Activated CD8-positive, alpha-beta T cell treated with anti-CD3 and anti-CD28 coated beads, Interleukin-2, amount 10 ng/mL, durations not matched to agents 7 days and 5 days (primary cell): ENCODE results near the gene IMMP2L. TPM values are rescaled to one million over a fixed set of nuclear protein-coding genes. Genes with fewer than 3 reads are reported as not detected.

Experiments used
- ATAC-seq: fragments of 150-1000 bp; cut with Tn5 transposase; one replicate; pipeline ENCODE4 v1.10.0; 2021; ENCODE audit warnings: moderate library complexity
- CTCF ChIA-PET: fragments of 350-600 bp; sonication (Branson Sonifier 250); formaldehyde crosslinking; loops from one replicate; lab custom pipeline; 2021; ENCODE audit warnings: antibody characterized with exemption; lab: Charles Lee
- POLR2A ChIA-PET: fragments of 350-600 bp; sonication (Branson Sonifier 250); formaldehyde crosslinking; loops from one replicate; lab custom pipeline; 2021; ENCODE audit warnings: antibody characterized with exemption; lab: Charles Lee
- DNase-seq: peaks from one replicate; pipeline ENCODE4 v3.0.0-alpha.2; 2020
- H3K27ac Mint-ChIP-seq: one replicate; pipeline ENCODE4 v1.8.0; 2021; ENCODE audit warnings: mild to moderate bottlenecking, mixed read lengths
- H3K27me3 Mint-ChIP-seq: one replicate; pipeline ENCODE4 v1.8.0; 2021; ENCODE audit warnings: low read depth, mixed read lengths
- H3K36me3 Mint-ChIP-seq: one replicate; pipeline ENCODE4 v1.8.0; 2021; ENCODE audit warnings: low read depth, mixed read lengths
- H3K4me1 Mint-ChIP-seq: one replicate; pipeline ENCODE4 v1.8.0; 2021; ENCODE audit warnings: low read depth, mixed read lengths
- H3K4me3 Mint-ChIP-seq: one replicate; pipeline ENCODE4 v1.8.0; 2021; ENCODE audit warnings: mild to moderate bottlenecking, mixed read lengths
- H3K9me3 Mint-ChIP-seq: one replicate; pipeline ENCODE4 v1.8.0; 2022; ENCODE audit warnings: mixed read lengths; ENCODE audit not compliant: insufficient read depth
- total RNA-seq, 2 experiments: library from RNA; stranded (reverse); gene quantifications; one replicate each; pipeline ENCODE4 v1.2.3, GENCODE V29; 2021

IMMP2L gene
- total RNA-seq, 2 experiments from 2014 or later, result 7.1 to 9.7 TPM

- DNase-seq (no peak), ATAC-seq (no peak)
- Mint-ChIP-seq H3K27me3 (no peaks in the 10 kb centered on the region), H3K9me3 (peaks cover 14% of the 10 kb centered on the region), H3K4me3 (no peak overlapping the region), H3K27ac (no peak overlapping the region), H3K4me1 (peaks cover 24% of the 10 kb centered on the region), H3K36me3 (peaks cover 23% of the 10 kb centered on the region)
- ChIA-PET CTCF (interaction anchor here (1.2 to 1.4 kb wide), 2 partner anchors 12 to 115 kb away, joined by 3 to 5 read pairs; no protein-coding TSS in a partner anchor), POLR2A (no interaction called here)
These were observed 578.4 kb downstream of the IMMP2L start for GRCh38 chr7:110983822-110984456.

DNA sequence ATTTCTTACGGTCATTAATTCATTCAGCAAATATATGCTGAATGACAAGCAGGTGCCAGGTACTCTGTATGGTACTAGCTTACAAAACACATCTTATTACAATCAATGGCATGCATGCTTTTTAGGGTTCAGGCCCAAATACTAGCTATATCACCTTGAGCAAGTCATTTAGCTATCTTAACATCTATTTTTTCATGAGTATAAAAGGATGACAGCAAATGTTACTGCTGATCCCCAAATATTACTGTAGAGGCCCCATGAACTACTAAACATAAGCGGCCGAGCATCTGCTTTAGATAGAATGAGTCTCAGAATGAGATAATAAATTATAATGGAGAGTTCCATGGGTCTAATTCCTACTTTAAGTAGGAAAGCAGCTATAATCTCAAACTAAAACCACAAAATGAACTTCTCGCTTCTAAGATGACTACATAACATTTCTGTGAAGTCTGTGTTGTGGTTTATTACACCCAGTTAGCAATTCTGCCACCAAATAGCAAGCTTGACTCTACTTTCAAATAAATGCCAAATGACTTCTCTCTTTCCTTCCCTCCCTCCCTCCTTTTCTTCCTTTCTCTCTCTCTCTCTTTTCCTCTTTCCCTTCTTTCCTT lies 585.1 kb downstream of the IMMP2L start:
- Mint-ChIP-seq H3K4me3 (peak overlapping the region; percentile 67), H3K36me3 (peaks cover 29% of the 10 kb centered on the region), H3K27me3 (no peaks in the 10 kb centered on the region), H3K9me3 (peaks cover 13% of the 10 kb centered on the region), H3K4me1 (peaks cover 45% of the 10 kb centered on the region), H3K27ac (peak overlapping the region; percentile 87)
- ChIA-PET POLR2A (interaction anchor here (0.8 to 1.5 kb wide), 3 partner anchors 48 to 205 kb away, joined by 3 to 8 read pairs (median 3); no protein-coding TSS in a partner anchor), CTCF (interaction anchor here (0.6 to 1.6 kb wide), 7 partner anchors 11 to 122 kb away, joined by 3 to 7 read pairs (median 4); no protein-coding TSS in a partner anchor)
- ATAC-seq, result peak; percentile 88
- no peak for DNase-seq

DNA sequence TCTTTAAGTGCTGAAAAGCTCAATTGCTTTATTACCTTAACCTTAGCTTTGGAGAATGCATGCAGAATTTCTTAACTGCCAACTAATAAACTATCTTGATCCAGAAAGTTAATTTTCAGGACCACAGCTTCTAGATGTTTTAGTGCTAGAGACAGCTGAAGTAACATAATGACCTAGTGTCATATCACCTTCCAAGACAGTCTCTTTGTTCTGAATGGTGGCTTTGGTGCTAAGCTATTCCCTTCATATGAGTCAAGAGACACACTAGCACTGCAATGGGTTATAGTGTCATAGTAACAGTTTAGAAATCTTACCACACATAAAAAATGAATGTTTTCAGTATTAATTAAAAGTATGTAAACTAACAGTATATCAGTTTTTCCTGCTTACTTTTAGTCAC lies 586.8 kb downstream of the IMMP2L start:
- Mint-ChIP-seq H3K4me3 (no peak overlapping the region), H3K9me3 (peaks cover 9% of the 10 kb centered on the region), H3K4me1 (peaks cover 40% of the 10 kb centered on the region), H3K27me3 (no peaks in the 10 kb centered on the region), H3K36me3 (peaks cover 27% of the 10 kb centered on the region), H3K27ac (no peak overlapping the region)
- ATAC-seq (no peak), DNase-seq (no peak)
- POLR2A ChIA-PET, result no interaction called here
- CTCF ChIA-PET, result interaction anchor here (1.0 kb wide), 1 partner anchor 12 kb away, joined by 5 read pairs; no protein-coding TSS in a partner anchor

GRCh38 chr7:110974441-110974840 lies 587.9 kb downstream of the IMMP2L start:
- CTCF ChIA-PET, result no interaction called here
- Mint-ChIP-seq H3K27ac (no peak overlapping the region), H3K4me1 (peaks cover 36% of the 10 kb centered on the region), H3K27me3 (no peaks in the 10 kb centered on the region), H3K36me3 (peaks cover 23% of the 10 kb centered on the region), H3K9me3 (peaks cover 9% of the 10 kb centered on the region), H3K4me3 (no peak overlapping the region)
- POLR2A ChIA-PET, result no interaction called here
- DNase-seq (no peak), ATAC-seq (no peak)

DNA sequence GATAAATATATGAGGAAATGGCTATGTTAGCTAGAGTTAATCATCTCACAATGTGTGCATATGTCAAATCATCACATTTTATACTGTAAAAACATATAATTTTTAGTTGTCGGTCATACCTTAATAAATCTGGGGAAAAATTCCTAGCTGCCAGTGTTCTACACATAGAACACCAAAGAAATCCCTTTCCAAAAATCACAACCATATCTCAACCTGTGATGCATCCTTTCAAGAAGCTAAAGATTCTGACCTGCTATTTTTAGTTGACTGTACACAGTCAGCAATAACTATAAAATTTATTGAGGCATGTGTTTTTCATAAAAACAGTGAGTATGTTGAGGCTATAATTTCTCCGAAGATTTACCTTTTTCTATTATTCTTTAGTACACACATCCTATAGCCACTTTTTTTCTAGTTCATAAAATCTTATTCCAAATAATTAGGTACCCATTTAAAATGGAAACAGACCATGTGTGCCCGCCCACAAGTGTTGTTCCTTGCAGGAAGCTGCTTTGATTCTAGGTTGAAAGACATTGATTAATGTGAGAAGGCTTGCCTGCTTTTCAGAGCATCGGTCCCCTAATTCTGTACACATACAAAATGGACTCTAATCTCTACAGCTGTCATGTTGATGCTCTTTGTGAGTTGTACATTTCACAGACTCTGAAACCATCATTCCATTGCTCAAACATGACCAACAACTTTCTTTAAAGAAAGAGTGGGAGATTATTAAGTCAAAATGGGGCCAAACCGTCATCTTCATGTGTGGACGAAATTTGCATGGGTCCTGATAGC lies 588.9 kb downstream of the IMMP2L start:
- ChIA-PET POLR2A (interaction anchor here (0.9 kb wide), 1 partner anchor 118 kb away, joined by 5 read pairs; no protein-coding TSS in a partner anchor), CTCF (no interaction called here)
- Mint-ChIP-seq H3K9me3 (peaks cover 6% of the 10 kb centered on the region), H3K4me3 (no peak overlapping the region), H3K36me3 (peaks cover 23% of the 10 kb centered on the region), H3K27ac (no peak overlapping the region), H3K27me3 (no peaks in the 10 kb centered on the region), H3K4me1 (peaks cover 26% of the 10 kb centered on the region)
- DNase-seq (no peak), ATAC-seq (no peak)

GRCh38 chr7:110964775-110965174 lies 597.5 kb downstream of the IMMP2L start:
- no peak overlapping the region for H3K4me3 Mint-ChIP-seq

DNA sequence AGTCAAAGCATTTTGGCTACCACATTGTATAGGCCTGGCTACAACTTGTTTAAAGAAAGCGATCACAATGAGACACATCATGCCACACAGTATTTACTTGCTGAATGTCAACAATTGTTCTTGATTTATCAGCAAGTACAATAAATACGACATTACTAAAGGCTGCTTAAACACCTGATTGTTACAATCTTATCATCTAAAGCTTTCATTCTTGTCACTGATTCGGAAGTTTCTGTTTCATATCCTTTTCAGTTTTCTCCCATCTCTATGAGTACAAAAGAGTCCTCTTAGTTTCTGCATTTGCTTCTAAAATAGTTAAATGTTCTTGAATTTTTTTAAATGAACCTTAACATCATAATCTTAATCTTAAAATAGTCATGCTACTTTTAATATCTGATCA lies 599.5 kb downstream of the IMMP2L start:
- H3K27me3 Mint-ChIP-seq, result no peaks in the 10 kb centered on the region
- ATAC-seq (no peak), DNase-seq (no peak)
- no peak overlapping the region for H3K4me3 Mint-ChIP-seq
- peaks cover 8% of the 10 kb centered on the region for H3K4me1 Mint-ChIP-seq
- H3K36me3 Mint-ChIP-seq, result peaks cover 6% of the 10 kb centered on the region
- H3K9me3 Mint-ChIP-seq, result peaks cover 3% of the 10 kb centered on the region
- ChIA-PET POLR2A (no interaction called here), CTCF (no interaction called here)
- H3K27ac Mint-ChIP-seq, result no peak overlapping the region

More at GRCh38 chr7:110964775-110965174, 597.5 kb downstream of the IMMP2L start:
- POLR2A ChIA-PET, result no interaction called here
- peaks cover 5% of the 10 kb centered on the region for H3K4me1 Mint-ChIP-seq
- peak overlapping the region; percentile 41 for H3K27ac Mint-ChIP-seq
- no peaks in the 10 kb centered on the region for H3K27me3 Mint-ChIP-seq
- CTCF ChIA-PET, result interaction anchor here (1.3 kb wide), 1 partner anchor 22 kb away, joined by 3 read pairs; no protein-coding TSS in a partner anchor
- DNase-seq, result no peak
- no peaks in the 10 kb centered on the region for H3K9me3 Mint-ChIP-seq
- peaks cover 5% of the 10 kb centered on the region for H3K36me3 Mint-ChIP-seq
- ATAC-seq, result no peak

DNA sequence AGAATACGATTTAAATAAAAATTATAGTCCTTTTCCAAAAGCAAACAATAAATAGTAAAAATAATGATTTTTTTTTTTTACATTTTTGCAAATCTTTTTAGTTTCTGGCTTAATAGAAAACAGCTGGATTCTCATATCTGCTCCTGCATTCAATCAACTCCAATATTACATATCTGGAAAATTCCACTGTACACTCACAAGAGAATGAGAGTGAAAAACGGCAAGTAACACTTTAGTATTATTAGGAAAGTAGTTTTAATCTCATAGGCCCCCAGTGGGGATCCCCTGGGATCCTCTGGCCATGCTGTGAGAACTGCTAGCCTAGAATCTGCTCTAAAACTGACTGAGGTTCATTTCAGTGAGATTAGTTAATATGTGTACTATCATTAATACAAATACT lies 599.9 kb downstream of the IMMP2L start:
- Mint-ChIP-seq H3K36me3 (peaks cover 10% of the 10 kb centered on the region), H3K4me1 (peaks cover 8% of the 10 kb centered on the region), H3K27ac (no peak overlapping the region), H3K27me3 (no peaks in the 10 kb centered on the region), H3K4me3 (no peak overlapping the region), H3K9me3 (peaks cover 3% of the 10 kb centered on the region)
- ChIA-PET POLR2A (no interaction called here), CTCF (no interaction called here)
- ATAC-seq (no peak), DNase-seq (no peak)

- peaks cover 12% of the 10 kb centered on the region for H3K36me3 Mint-ChIP-seq
These were observed 601.5 kb downstream of the IMMP2L start for GRCh38 chr7:110960811-110961210.

DNA sequence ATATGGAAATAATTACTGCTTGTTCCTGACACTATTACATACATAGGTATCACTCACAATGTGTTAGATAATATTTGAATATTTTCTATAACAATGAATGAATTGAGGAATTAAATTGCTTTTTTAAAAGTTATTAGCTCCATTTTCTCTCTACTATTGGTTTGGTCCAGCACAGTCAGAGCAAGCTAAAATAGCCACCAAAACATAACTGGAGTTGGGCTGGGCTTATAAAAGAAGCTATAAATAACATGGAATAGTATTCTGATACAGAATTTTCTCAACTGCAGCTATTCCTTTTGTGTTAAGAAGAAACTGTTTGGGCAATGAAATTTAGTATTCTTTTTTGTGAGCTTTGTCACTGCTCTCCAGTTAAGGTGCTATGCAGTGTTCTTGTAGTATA lies 614.0 kb downstream of the IMMP2L start:
- H3K27ac Mint-ChIP-seq, result no peak overlapping the region
- DNase-seq (no peak), ATAC-seq (no peak)
- POLR2A ChIA-PET, result no interaction called here
- peaks cover 8% of the 10 kb centered on the region for H3K4me1 Mint-ChIP-seq
- CTCF ChIA-PET, result interaction anchor here (1.1 kb wide), 1 partner anchor 10 kb away, joined by 3 read pairs; no protein-coding TSS in a partner anchor
- no peak overlapping the region for H3K4me3 Mint-ChIP-seq
- H3K9me3 Mint-ChIP-seq, result no peaks in the 10 kb centered on the region
- peaks cover 5% of the 10 kb centered on the region for H3K36me3 Mint-ChIP-seq
- no peaks in the 10 kb centered on the region for H3K27me3 Mint-ChIP-seq

More at GRCh38 chr7:110960811-110961210, 601.5 kb downstream of the IMMP2L start:
- Mint-ChIP-seq H3K9me3 (peaks cover 13% of the 10 kb centered on the region), H3K4me1 (peaks cover 8% of the 10 kb centered on the region), H3K4me3 (no peak overlapping the region), H3K27me3 (no peaks in the 10 kb centered on the region), H3K27ac (no peak overlapping the region)
- ATAC-seq, result no peak
- DNase-seq, result no peak
- ChIA-PET CTCF (no interaction called here), POLR2A (no interaction called here)

DNA sequence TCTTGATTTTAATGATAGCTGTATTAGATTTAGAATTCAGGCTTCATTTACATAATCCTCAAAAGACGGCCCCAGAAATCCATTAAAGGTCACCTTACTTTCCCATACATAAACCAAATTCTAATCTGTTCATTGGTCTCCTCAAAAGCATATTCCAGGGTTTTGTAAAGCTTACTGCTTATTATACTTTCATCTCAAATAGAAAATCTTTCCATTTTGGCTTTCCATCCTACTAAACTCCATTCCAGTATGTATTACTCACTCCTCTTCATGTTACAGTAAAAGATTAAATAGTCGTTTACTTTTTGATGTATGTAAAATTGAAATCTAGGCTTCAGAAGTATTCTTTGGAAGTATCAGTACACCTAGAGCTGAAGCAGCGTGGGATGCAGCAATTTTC lies 614.9 kb downstream of the IMMP2L start:
- DNase-seq, result no peak
- Mint-ChIP-seq H3K27me3 (no peaks in the 10 kb centered on the region), H3K4me3 (no peak overlapping the region), H3K4me1 (peaks cover 8% of the 10 kb centered on the region), H3K36me3 (peaks cover 3% of the 10 kb centered on the region), H3K27ac (no peak overlapping the region), H3K9me3 (no peaks in the 10 kb centered on the region)
- ChIA-PET CTCF (interaction anchor here (1.2 kb wide), 1 partner anchor 10 kb away, joined by 3 read pairs; no protein-coding TSS in a partner anchor), POLR2A (no interaction called here)
- no peak for ATAC-seq
